Metanephros (tissue), 1 donor: ENCODE results near the gene SERPINB7. TPM values are rescaled to one million over a fixed set of nuclear protein-coding genes. Genes with fewer than 3 reads are reported as not detected.

Experiments
- total RNA-seq: library from RNA; depleted of rRNA; stranded (reverse); fragments of >200 nt; gene quantifications from one replicate; pipeline ENCODE4 v1.2.3, GENCODE V29; 2014

Gene SERPINB7, protein sequence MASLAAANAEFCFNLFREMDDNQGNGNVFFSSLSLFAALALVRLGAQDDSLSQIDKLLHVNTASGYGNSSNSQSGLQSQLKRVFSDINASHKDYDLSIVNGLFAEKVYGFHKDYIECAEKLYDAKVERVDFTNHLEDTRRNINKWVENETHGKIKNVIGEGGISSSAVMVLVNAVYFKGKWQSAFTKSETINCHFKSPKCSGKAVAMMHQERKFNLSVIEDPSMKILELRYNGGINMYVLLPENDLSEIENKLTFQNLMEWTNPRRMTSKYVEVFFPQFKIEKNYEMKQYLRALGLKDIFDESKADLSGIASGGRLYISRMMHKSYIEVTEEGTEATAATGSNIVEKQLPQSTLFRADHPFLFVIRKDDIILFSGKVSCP
- 0.29 TPM for total RNA-seq

DNA sequence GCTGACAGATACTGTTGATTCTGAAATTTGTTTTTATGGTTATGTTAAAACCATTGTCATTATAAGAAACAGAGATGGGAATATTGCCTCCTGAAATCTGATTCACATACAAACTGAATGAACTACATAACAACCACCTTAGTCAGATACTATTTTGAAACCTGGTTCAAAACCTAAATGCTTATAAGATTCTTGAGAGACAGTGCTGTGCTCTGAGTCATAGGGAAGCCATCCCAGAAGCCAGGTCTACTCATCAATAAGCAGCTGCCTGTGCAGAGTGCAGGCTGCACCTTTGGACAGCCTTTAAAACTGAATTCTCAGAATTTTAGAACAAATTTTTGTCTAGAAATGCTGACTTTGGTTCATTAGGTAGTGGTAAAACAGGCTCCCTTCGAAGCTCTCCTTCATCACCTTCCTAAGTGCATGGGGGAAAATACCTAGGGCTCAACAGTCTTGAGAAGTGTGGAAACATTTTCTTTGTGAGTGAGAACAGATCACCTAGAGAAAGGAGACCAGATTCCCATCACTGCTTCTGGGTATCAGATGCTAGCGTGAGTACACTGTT is at the start of gene SERPINB7:
TSS of gene SERPINB7 (plus strand) at position 253 of the 565 bp plus-strand sequence. CDS start 6,955 bp downstream, outside the sequence.

Other genes with a start within 250 kb of the SERPINB7 start
- not detected for gene SERPINB12, start 233.0 kb upstream of the SERPINB7 start, total RNA-seq
- gene SERPINB13, start 188.1 kb upstream of the SERPINB7 start, total RNA-seq, result not detected
- not detected for gene SERPINB4, start 131.2 kb upstream of the SERPINB7 start, total RNA-seq
- not detected for gene SERPINB3, start 113.5 kb upstream of the SERPINB7 start, total RNA-seq
- not detected for gene SERPINB11, start 72.5 kb upstream of the SERPINB7 start, total RNA-seq
- gene SERPINB2, start 112.3 kb downstream of the SERPINB7 start, total RNA-seq, result 0.99 TPM
- gene SERPINB10, start 132.5 kb downstream of the SERPINB7 start, total RNA-seq, result 1.2 TPM
- gene HMSD, start 173.9 kb downstream of the SERPINB7 start, total RNA-seq, result 0.18 TPM
- 2.0 TPM for gene SERPINB8, start 194.7 kb downstream of the SERPINB7 start, total RNA-seq